Measurements from ENCODE around the gene CLTRN.

CLTRN gene

DNA sequence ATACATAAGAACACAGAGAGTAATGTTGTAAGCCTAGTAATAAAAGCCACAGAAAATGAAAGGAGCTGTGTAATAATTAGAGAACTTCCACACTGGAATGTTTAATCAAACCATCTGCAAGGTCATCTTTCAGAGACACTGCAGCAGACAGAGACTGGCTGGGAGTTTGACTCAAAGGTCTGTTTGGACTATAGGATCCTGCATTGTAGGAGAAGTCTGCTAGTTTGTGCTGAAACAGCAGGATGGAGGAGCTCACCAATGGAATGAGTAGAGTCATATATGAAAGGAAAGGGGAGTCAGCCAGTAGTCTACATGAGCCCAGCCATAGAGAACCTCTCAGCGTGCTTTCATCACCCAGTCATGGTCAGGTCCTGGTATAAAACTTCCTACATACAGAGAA lies 59.4 kb downstream of the CLTRN start:
- Histone ChIP-seq H4K20me1 (ENCODE audit: insufficient read depth, low read length) (no peaks in the 10 kb centered on the region), H3K4me1 (ENCODE audit: low read length) (no peaks in the 10 kb centered on the region), H3K79me2 (ENCODE audit: low read length) (no peaks in the 10 kb centered on the region), H3K27ac (ENCODE audit: low read length) (no peak overlapping the region), H3K36me3 (replicated peaks; ENCODE audit: low read depth, low read length) (no peaks in the 10 kb centered on the region), H3K27me3 (ENCODE audit: low read depth, low read length) (no peaks in the 10 kb centered on the region), H2AFZ (ENCODE audit: low read depth, low read length) (no peak overlapping the region), H3K4me2 (ENCODE audit: low read length) (no peak overlapping the region), H3K4me3 (ENCODE audit: low read length) (no peak overlapping the region), H3K9me3 (ENCODE audit: insufficient read depth, low read length) (no peaks in the 10 kb centered on the region), H3K9ac (ENCODE audit: low read length) (no peak overlapping the region)
- TF ChIP-seq, protein P1, sequence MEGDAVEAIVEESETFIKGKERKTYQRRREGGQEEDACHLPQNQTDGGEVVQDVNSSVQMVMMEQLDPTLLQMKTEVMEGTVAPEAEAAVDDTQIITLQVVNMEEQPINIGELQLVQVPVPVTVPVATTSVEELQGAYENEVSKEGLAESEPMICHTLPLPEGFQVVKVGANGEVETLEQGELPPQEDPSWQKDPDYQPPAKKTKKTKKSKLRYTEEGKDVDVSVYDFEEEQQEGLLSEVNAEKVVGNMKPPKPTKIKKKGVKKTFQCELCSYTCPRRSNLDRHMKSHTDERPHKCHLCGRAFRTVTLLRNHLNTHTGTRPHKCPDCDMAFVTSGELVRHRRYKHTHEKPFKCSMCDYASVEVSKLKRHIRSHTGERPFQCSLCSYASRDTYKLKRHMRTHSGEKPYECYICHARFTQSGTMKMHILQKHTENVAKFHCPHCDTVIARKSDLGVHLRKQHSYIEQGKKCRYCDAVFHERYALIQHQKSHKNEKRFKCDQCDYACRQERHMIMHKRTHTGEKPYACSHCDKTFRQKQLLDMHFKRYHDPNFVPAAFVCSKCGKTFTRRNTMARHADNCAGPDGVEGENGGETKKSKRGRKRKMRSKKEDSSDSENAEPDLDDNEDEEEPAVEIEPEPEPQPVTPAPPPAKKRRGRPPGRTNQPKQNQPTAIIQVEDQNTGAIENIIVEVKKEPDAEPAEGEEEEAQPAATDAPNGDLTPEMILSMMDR (IDR thresholded peaks at IDR 0.05; ENCODE audit: low read depth, low read length): no peak
- no peak for TF ChIP-seq EZH2phosphoT487 (IDR thresholded peaks at IDR 0.05; ENCODE audit: low read depth)

DNA sequence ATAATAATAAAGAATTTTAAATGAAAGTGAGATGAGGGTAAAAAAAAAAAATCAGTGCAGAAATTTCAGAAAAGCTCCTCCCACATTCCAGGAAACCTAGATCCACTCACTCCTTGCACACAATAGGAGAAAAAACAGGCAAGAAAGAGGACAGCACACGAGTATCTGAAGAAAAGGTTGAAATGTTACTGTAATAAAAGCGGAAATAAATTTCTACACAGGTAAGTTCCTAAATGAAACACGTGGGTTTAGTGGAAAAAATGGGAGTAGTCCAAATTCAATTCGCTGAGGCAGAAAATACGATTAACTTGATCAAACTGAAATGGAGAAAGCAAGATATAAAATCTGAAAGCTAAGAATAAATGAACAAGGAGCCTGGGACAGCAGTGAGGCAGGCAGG lies 61.8 kb downstream of the CLTRN start:
- no peak overlapping the region for H3K9ac ChIP-seq (ENCODE audit: low read length)
- no peaks in the 10 kb centered on the region for H3K79me2 ChIP-seq (ENCODE audit: low read length)
- TF ChIP-seq EZH2phosphoT487 (IDR thresholded peaks at IDR 0.05; ENCODE audit: low read depth): no peak
- H3K4me2 ChIP-seq (ENCODE audit: low read length): no peak overlapping the region
- H3K27ac ChIP-seq (ENCODE audit: low read length): no peak overlapping the region
- H3K4me3 ChIP-seq (ENCODE audit: low read length): no peak overlapping the region
- no peaks in the 10 kb centered on the region for H3K36me3 ChIP-seq (replicated peaks; ENCODE audit: low read depth, low read length)
- H3K9me3 ChIP-seq (ENCODE audit: insufficient read depth, low read length): no peaks in the 10 kb centered on the region
- H3K27me3 ChIP-seq (ENCODE audit: low read depth, low read length): no peaks in the 10 kb centered on the region
- H2AFZ ChIP-seq (ENCODE audit: low read depth, low read length): no peak overlapping the region
- H3K4me1 ChIP-seq (ENCODE audit: low read length): no peaks in the 10 kb centered on the region
- no peaks in the 10 kb centered on the region for H4K20me1 ChIP-seq (ENCODE audit: insufficient read depth, low read length)

DNA sequence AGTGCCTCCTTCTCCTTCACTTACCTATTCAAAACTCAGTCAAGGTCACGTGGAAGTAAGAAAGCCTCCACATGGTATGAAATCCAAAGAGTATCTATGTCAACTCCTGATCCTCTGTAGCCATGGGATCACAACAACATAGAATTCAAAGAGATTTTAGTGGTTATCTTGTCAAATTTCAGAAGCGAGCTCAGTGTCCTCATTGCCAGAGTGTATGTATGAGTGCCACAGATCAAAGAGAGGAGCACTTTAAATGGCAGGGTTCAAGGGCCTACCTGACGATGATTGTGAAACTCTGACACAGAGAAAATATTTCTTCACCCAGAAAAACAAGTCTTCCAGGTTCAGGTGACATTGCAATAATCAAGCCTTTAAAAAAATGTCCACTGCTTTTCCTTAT lies 62.7 kb downstream of the CLTRN start:
- Histone ChIP-seq H2AFZ (ENCODE audit: low read depth, low read length) (no peak overlapping the region), H3K27ac (ENCODE audit: low read length) (no peak overlapping the region), H3K4me3 (ENCODE audit: low read length) (no peak overlapping the region), H3K9ac (ENCODE audit: low read length) (no peak overlapping the region), H3K27me3 (ENCODE audit: low read depth, low read length) (no peaks in the 10 kb centered on the region), H4K20me1 (ENCODE audit: insufficient read depth, low read length) (no peaks in the 10 kb centered on the region), H3K36me3 (replicated peaks; ENCODE audit: low read depth, low read length) (no peaks in the 10 kb centered on the region), H3K9me3 (ENCODE audit: insufficient read depth, low read length) (no peaks in the 10 kb centered on the region), H3K4me1 (ENCODE audit: low read length) (no peaks in the 10 kb centered on the region; the same call in 1 of the 2 replicates), H3K79me2 (ENCODE audit: low read length) (no peaks in the 10 kb centered on the region), H3K4me2 (ENCODE audit: low read length) (no peak overlapping the region)
- TF ChIP-seq EZH2phosphoT487 (IDR thresholded peaks at IDR 0.05; ENCODE audit: low read depth): no peak
- TF ChIP-seq, protein P1 (IDR thresholded peaks at IDR 0.05; ENCODE audit: low read depth, low read length): no peak

DNA sequence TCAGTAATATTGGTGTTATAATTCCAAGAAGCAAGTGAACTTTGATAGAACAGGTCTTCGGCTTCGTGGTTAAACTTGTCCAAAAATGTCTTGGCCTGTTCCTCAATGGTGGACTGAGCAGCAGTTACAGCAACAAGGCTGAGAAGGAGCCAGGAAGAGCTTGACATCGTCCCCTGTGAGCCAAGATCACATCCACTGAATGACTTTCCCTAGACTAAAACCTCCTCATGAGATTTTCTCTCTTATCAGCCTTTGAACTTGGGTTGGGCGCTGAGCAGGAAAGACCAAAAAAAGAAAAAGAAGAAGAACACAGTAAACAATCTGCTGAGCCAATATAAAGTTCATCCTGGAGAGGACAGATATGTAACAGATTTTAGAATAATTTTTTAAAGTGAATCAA lies 63.9 kb downstream of the CLTRN start, which contains the start of gene ACE2:
Gene ACE2 (minus strand): TSS at position 216 of the 400 bp plus-strand sequence. CDS start 49 bp downstream, at position 167.
- H3K9me3 ChIP-seq (ENCODE audit: insufficient read depth, low read length): no peaks in the 10 kb centered on the region
- H2AFZ ChIP-seq (ENCODE audit: low read depth, low read length): no peak within 1 kb of the TSS
- H3K27ac ChIP-seq (ENCODE audit: low read length): no peak within 1 kb of the TSS
- H3K9ac ChIP-seq (ENCODE audit: low read length): no peak within 1 kb of the TSS
- H3K4me3 ChIP-seq (ENCODE audit: low read length): no peak within 1 kb of the TSS
- no peaks in the 10 kb centered on the region for H3K79me2 ChIP-seq (ENCODE audit: low read length)
- H3K36me3 ChIP-seq (replicated peaks; ENCODE audit: low read depth, low read length): no peaks in the 10 kb centered on the region
- H3K27me3 ChIP-seq (ENCODE audit: low read depth, low read length): no peaks in the 10 kb centered on the region
- H3K4me2 ChIP-seq (ENCODE audit: low read length): no peak within 1 kb of the TSS
- H3K4me1 ChIP-seq (ENCODE audit: low read length): peaks cover 10% of the 10 kb centered on the region
- no peak for TF ChIP-seq EZH2phosphoT487 (IDR thresholded peaks at IDR 0.05; ENCODE audit: low read depth)
- TF ChIP-seq, protein P1 (IDR thresholded peaks at IDR 0.05; ENCODE audit: low read depth, low read length): no peak
- H4K20me1 ChIP-seq (ENCODE audit: insufficient read depth, low read length): no peaks in the 10 kb centered on the region

DNA sequence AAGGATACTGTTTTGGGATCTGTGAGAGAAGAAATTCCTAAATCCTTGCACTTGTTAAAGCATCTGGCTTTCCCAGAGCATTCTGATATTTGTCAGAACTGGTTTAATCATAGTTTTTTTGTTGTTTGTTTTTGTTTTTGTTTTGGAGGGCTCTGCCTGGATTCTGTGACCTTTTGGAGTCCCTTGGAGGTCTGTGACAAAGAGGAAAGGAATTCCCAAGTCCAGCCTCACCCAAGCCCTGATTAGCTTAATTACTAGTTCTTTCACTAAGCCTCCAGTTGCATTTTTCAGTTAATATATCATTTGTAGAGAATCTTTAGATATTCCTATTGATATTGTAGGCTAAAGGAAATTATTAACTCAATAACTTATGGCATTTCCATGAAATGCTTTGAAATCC lies 64.6 kb downstream of the CLTRN start:
- H3K4me2 ChIP-seq (ENCODE audit: low read length): no peak overlapping the region
- peaks cover 15% of the 10 kb centered on the region for H3K4me1 ChIP-seq (ENCODE audit: low read length)
- H3K9me3 ChIP-seq (ENCODE audit: insufficient read depth, low read length): no peaks in the 10 kb centered on the region
- no peak overlapping the region for H3K4me3 ChIP-seq (ENCODE audit: low read length)
- TF ChIP-seq, protein P1 (IDR thresholded peaks at IDR 0.05; ENCODE audit: low read depth, low read length): no peak
- no peak for TF ChIP-seq EZH2phosphoT487 (IDR thresholded peaks at IDR 0.05; ENCODE audit: low read depth)
- no peaks in the 10 kb centered on the region for H3K27me3 ChIP-seq (ENCODE audit: low read depth, low read length)
- no peaks in the 10 kb centered on the region for H3K36me3 ChIP-seq (replicated peaks; ENCODE audit: low read depth, low read length)
- no peaks in the 10 kb centered on the region for H4K20me1 ChIP-seq (ENCODE audit: insufficient read depth, low read length)
- H2AFZ ChIP-seq (ENCODE audit: low read depth, low read length): no peak overlapping the region
- no peak overlapping the region for H3K27ac ChIP-seq (ENCODE audit: low read length)
- H3K79me2 ChIP-seq (ENCODE audit: low read length): no peaks in the 10 kb centered on the region
- H3K9ac ChIP-seq (ENCODE audit: low read length): no peak overlapping the region
